ENCODE data around the gene PDGFRA.

DNA sequence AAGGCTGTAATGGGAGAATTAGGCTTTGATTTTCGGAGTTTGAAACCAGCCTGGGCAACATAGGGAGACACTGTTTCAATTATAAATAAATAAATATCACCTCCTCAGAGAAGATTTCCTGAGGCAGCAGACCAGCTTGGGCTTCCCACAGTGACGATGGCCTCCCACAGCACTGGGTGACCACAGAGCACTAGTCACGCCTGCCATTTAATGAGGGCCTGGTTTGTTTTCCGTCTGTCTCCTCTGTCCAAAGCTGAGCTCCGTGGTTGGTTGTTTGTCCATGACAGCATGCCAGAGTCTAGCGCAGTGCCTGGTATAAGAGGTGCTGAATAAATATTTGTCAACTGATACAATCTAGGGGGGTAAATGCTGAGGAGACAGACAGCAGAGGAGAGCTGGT lies 10.4 kb upstream of the PDGFRA start:
- TF ChIP-seq CTCF (IDR thresholded peaks at IDR 0.05) (no peak), POLR2A (IDR thresholded peaks at IDR 0.05) (no peak)

All from Peyer's patch (tissue), 4 donors.